ENCODE results near the gene MYLK. TPM values are rescaled to one million over a fixed set of nuclear protein-coding genes. Genes with fewer than 3 reads are reported as not detected.
"Not testable (repeated sequence)": the region's sequence is repeated elsewhere in the genome, so short reads cannot be mapped to it uniquely, and the experiment has no call there.

The MYLK gene
- total and polyA plus RNA-seq, 9 of the 15 experiments (the other 6 are each of a cell fraction or from before 2014, with no cell fraction given) = 0.11 to 0.53 (median 0.18) TPM; not detected in 2

- ATAC-seq = no peak
- Histone ChIP-seq H3K4me3 (no peak overlapping the region), H3K9me3 (replicated peaks; ENCODE audit: control insufficient read depth, insufficient read depth, low read depth, low read length) (no peaks in the 10 kb centered on the region), H2AFZ (ENCODE audit: low read depth, low read length) (no peak overlapping the region), H3K9ac (ENCODE audit: insufficient read depth in 1 of 2, low read depth in 2 of 2, low read length in 2 of 2) (no peak overlapping the region), H4K20me1 (replicated peaks; ENCODE audit: control insufficient read depth, insufficient read depth, low read length) (no peaks in the 10 kb centered on the region), H3K27me3 (ENCODE audit: control insufficient read depth in 2 of 2, insufficient read depth in 2 of 2, low read length in 2 of 2) (no peaks in the 10 kb centered on the region; a peak in 1 of 5 replicates), H3K27ac (ENCODE audit: extremely low read depth, low read depth, low read length) (no peak overlapping the region), H3K36me3 (ENCODE audit: control insufficient read depth, insufficient read depth, low read length) (no peaks in the 10 kb centered on the region), H3K9me1 (ENCODE audit: control insufficient read depth, insufficient read depth, low read length) (no peaks in the 10 kb centered on the region), H3K4me2 (ENCODE audit: insufficient read depth, low read length) (no peak overlapping the region), H3K79me2 (ENCODE audit: control insufficient read depth, insufficient read depth, low read length) (no peaks in the 10 kb centered on the region), H3K4me1 (replicated peaks in 1 of 2; ENCODE audit: control insufficient read depth in 2 of 2, insufficient read depth in 2 of 2, low read length in 2 of 2) (no peaks in the 10 kb centered on the region)
- in situ Hi-C loops (cut with MboI) (no loop called here), intact Hi-C loops (cut with micrococcal nuclease) (no loop called here)
- no peak for FAIRE-seq
- no TSS peak for BruUV-seq (replicated peaks)
- 2% methylated on average over 11 of the region's 12 CpGs for WGBS (ENCODE audit: insufficient coverage, low coverage, missing lambda C conversion rate)
- TF ChIP-seq HDAC1 (IDR thresholded peaks at IDR 0.05) (no peak), ZNF24 (IDR thresholded peaks at IDR 0.05) (no peak), ZBED1 (IDR thresholded peaks at IDR 0.05) (no peak), ZBTB7A (IDR thresholded peaks at IDR 0.05; ENCODE audit: borderline replicate concordance, control insufficient read depth, low read depth, low read length) (no peak), STAG1 (CRISPR knock-in tag; IDR thresholded peaks at IDR 0.05; ENCODE audit: borderline replicate concordance) (no peak)
- ChIA-PET POLR2A (interaction anchor here (0.6 kb wide), 1 partner anchor 60 kb away, joined by 3 read pairs; no protein-coding TSS in a partner anchor), CTCF (ENCODE audit: low intra/inter-chr PET ratio) (no interaction called here)
- DNase-seq (ENCODE audit: extremely low read depth in 1 of 4, low spot score in 3 of 4) = no peak
Observed at GRCh38 chr3:123705488-123706285, 178.4 kb downstream of the MYLK start.

GRCh38 chr3:123703663-123704062 is 180.5 kb downstream of the MYLK start:
- BruUV-seq (replicated peaks); FAIRE-seq; H3K4me3 ChIP-seq; CTCF ChIA-PET (ENCODE audit: low intra/inter-chr PET ratio); H3K9me3 ChIP-seq (replicated peaks; ENCODE audit: control insufficient read depth, insufficient read depth, low read depth, low read length); H3K4me1 ChIP-seq (replicated peaks in 1 of 2; ENCODE audit: control insufficient read depth in 2 of 2, insufficient read depth in 2 of 2, low read length in 2 of 2); H3K9ac ChIP-seq (ENCODE audit: insufficient read depth in 1 of 2, low read depth in 2 of 2, low read length in 2 of 2); ATAC-seq; H3K4me2 ChIP-seq (ENCODE audit: insufficient read depth, low read length); H3K9me1 ChIP-seq (ENCODE audit: control insufficient read depth, insufficient read depth, low read length); H3K27ac ChIP-seq (ENCODE audit: extremely low read depth, low read depth, low read length); H4K20me1 ChIP-seq (replicated peaks; ENCODE audit: control insufficient read depth, insufficient read depth, low read length); H3K36me3 ChIP-seq (ENCODE audit: control insufficient read depth, insufficient read depth, low read length); POLR2A ChIA-PET; H2AFZ ChIP-seq (ENCODE audit: low read depth, low read length); in situ Hi-C loops (cut with MboI); H3K79me2 ChIP-seq (ENCODE audit: control insufficient read depth, insufficient read depth, low read length); DNase-seq (ENCODE audit: extremely low read depth in 1 of 4, low spot score in 3 of 4): not testable (repeated sequence)
- H3K27me3 ChIP-seq (ENCODE audit: control insufficient read depth in 2 of 2, insufficient read depth in 2 of 2, low read length in 2 of 2) = peaks cover 0 to 11% of the 10 kb centered on the region in 2 experiments; a peak in 1 of 5 replicates
- intact Hi-C loops (cut with micrococcal nuclease) = loop anchor here (5.0 kb wide), 1 partner anchor 51 kb away; no protein-coding TSS in a partner anchor
- WGBS (ENCODE audit: insufficient coverage, low coverage, missing lambda C conversion rate) = 10% methylated on average over 2 of the region's 3 CpGs

Data from K562 (cell line).